ENCODE measurements around the gene ZFYVE26. TPM values are rescaled to one million over a fixed set of nuclear protein-coding genes. Genes with fewer than 3 reads are reported as not detected.

ZFYVE26 gene
- total and polyA plus RNA-seq, 2 of the 8 experiments (the other 6 are each of a cell fraction or from before 2014, with no cell fraction given) = 13.0 to 23.3 TPM

DNA sequence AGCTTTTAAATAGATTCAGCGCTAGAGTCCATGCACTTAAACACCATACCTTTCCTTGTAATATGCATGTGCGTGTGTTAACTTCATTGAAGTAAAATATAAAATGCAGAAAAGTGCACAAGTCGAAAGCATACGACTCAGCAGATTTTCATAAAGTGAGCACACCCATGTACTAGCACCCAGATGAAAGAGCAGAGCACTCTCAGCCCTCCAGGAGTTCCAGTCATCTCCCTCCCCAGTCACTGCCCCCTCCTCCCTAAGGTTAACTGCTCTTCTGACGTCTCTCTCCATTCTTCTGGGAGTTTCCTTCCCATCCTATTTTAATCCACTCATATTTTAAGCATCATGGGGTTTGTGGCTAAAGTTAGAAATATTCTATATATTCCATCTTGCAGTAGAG, 94.5 kb downstream of the ZFYVE26 start:
- POLR2A ChIA-PET (ENCODE audit: partially characterized antibody) = interaction anchor here (0.8 to 1.0 kb wide), 3 partner anchors 12 to 117 kb away, joined by 3 to 8 read pairs (median 4); partner anchors contain the start of gene RDH11
- TF ChIP-seq CEBPB (IDR thresholded peaks at IDR 0.05; ENCODE audit: low read depth, low read length) (no peak), RAD21 (IDR thresholded peaks at IDR 0.05 in 1 of 2, conservative IDR thresholded peaks at IDR 0.05 in 1 of 2; ENCODE audit: low read depth in 2 of 2, low read length in 2 of 2) (no peak), GTF2F1 (IDR thresholded peaks at IDR 0.05; ENCODE audit: borderline replicate concordance, low read depth, low read length) (no peak), SUZ12 (IDR thresholded peaks at IDR 0.05; ENCODE audit: low read length) (no peak), MAFK (IDR thresholded peaks at IDR 0.05; ENCODE audit: low read depth, low read length) (peak; percentile 40; the same call in 1 of the 2 replicates), SP1 (IDR thresholded peaks at IDR 0.05; ENCODE audit: low read depth, low read length) (no peak), RBBP5 (IDR thresholded peaks at IDR 0.05; ENCODE audit: borderline replicate concordance, low read depth, low read length) (no peak), ZNF274 (IDR thresholded peaks at IDR 0.05; ENCODE audit: borderline replicate concordance, extremely low read depth, low read length) (no peak), SIX5 (IDR thresholded peaks at IDR 0.05; ENCODE audit: low read depth, low read length) (no peak), TAF1 (IDR thresholded peaks at IDR 0.05; ENCODE audit: low read depth, low read length) (0 out of 2 replicates have a peak, but pooled peaks have one; percentile 8), KDM1A (IDR thresholded peaks at IDR 0.05; ENCODE audit: borderline replicate concordance, low read length) (no peak), RXRA (IDR thresholded peaks at IDR 0.05; ENCODE audit: insufficient read depth, low read depth, low read length) (no peak), POU5F1 (IDR thresholded peaks at IDR 0.05; ENCODE audit: low read depth, low read length) (no peak), CBX5 (IDR thresholded peaks at IDR 0.05; ENCODE audit: low read depth, low read length) (no peak), SP2 (IDR thresholded peaks at IDR 0.05; ENCODE audit: low read length) (no peak)

More for the DNA sequence above, 94.5 kb downstream of the ZFYVE26 start:
- Histone ChIP-seq H3K14ac (ENCODE audit: insufficient read length) (no peak overlapping the region), H3K79me1 (ENCODE audit: low read depth, low read length) (no peaks in the 10 kb centered on the region), H2BK5ac (ENCODE audit: low read depth, low read length) (no peak overlapping the region), H3K4ac (replicated peaks; ENCODE audit: insufficient read length, low read depth, low read length) (no peak overlapping the region), H2BK20ac (ENCODE audit: low read length) (no peak overlapping the region), H3K18ac (ENCODE audit: extremely low read depth, low read length) (no peak overlapping the region), H2BK120ac (replicated peaks; ENCODE audit: low read depth, low read length) (no peak overlapping the region), H4K8ac (ENCODE audit: extremely low read depth, insufficient read depth, low read length) (no peak overlapping the region), H3K56ac (replicated peaks; ENCODE audit: insufficient read length, low read depth, low read length) (no peak overlapping the region), H3K27me3 (replicated peaks in 1 of 4; ENCODE audit: control insufficient read depth in 3 of 4, extremely low read depth in 1 of 4, insufficient read depth in 3 of 4, low read length in 3 of 4) (no peaks in the 10 kb centered on the region), H2AFZ (ENCODE audit: low read length) (no peak overlapping the region), H2BK12ac (ENCODE audit: low read depth, low read length) (no peak overlapping the region), H3K4me2 (ENCODE audit: insufficient read depth in 1 of 2, low read depth in 2 of 2, low read length in 2 of 2) (peak overlapping the region in 1 of 2 experiments; percentile 11; a peak in 1 of 4 replicates), H3K9me3 (ENCODE audit: insufficient read depth in 2 of 2, low read depth in 1 of 2, low read length in 1 of 2) (no peaks in the 10 kb centered on the region), H3K4me3 (ENCODE audit: extremely low read depth in 1 of 4, insufficient read depth in 2 of 4, low read depth in 3 of 4, low read length in 4 of 4) (no peak overlapping the region), H2AK5ac (ENCODE audit: low read depth, low read length) (no peak overlapping the region), H3K23me2 (ENCODE audit: low read depth, low read length) (no peaks in the 10 kb centered on the region), H4K20me1 (replicated peaks in 1 of 2; ENCODE audit: control insufficient read depth in 1 of 2, insufficient read depth in 2 of 2, low read length in 2 of 2) (no peaks in the 10 kb centered on the region), H3K27ac (ENCODE audit: low read depth, low read length) (no peak overlapping the region), H3K23ac (ENCODE audit: insufficient read length) (no peak overlapping the region), H3K4me1 (replicated peaks in 1 of 4; ENCODE audit: control insufficient read depth in 3 of 4, insufficient read depth in 4 of 4, low read length in 3 of 4) (no peaks in the 10 kb centered on the region; a peak in 1 of 7 replicates), H3K36me3 (ENCODE audit: control insufficient read depth in 2 of 4, insufficient read depth in 4 of 4, low read length in 3 of 4) (no peaks in the 10 kb centered on the region), H4K5ac (ENCODE audit: insufficient read length, low read depth, low read length) (no peak overlapping the region), H2BK15ac (ENCODE audit: low read length) (no peak overlapping the region), H4K91ac (replicated peaks; ENCODE audit: insufficient read length, low read length) (no peak overlapping the region), H3K9ac (replicated peaks in 1 of 4; ENCODE audit: extremely low read depth in 1 of 4, low read depth in 3 of 4, low read length in 3 of 4) (no peak overlapping the region), H3K79me2 (ENCODE audit: control insufficient read depth in 1 of 2, insufficient read depth in 2 of 2, low read length in 2 of 2) (no peaks in the 10 kb centered on the region)
- CTCF ChIA-PET (ENCODE audit: partially characterized antibody) = interaction anchor here (0.8 to 2.0 kb wide), 5 partner anchors 17 to 122 kb away, joined by 3 to 9 read pairs (median 3); partner anchors contain the start of gene PIGH
- 77% methylated on average over 5 of the region's 5 CpGs; no CpG with 5 or more reads in 1 of the 2 experiments for WGBS, 2 experiments (ENCODE audit: extremely low coverage in 1 of 2, insufficient coverage in 1 of 2, insufficient read length in 1 of 2, insufficient replicate concordance in 2 of 2, low coverage in 1 of 2, low lambda C conversion rate in 2 of 2, missing lambda C conversion rate in 1 of 2)
- FAIRE-seq = no peak
- no peak for DNase-seq (ENCODE audit: low read depth in 1 of 2, low spot score in 2 of 2)

Measured in H1 (cell line).